Stomach (tissue), 9 donors: ENCODE results near the gene ANAPC7. TPM values are rescaled to one million over a fixed set of nuclear protein-coding genes. Genes with fewer than 3 reads are reported as not detected.
"Not testable (repeated sequence)": the region's sequence is repeated elsewhere in the genome, so short reads cannot be mapped to it uniquely, and the experiment has no call there.

Source experiments
- DNase-seq, 2 donors: peaks; one replicate each; pipeline versions ENCODE4 v3.0.0 to v3.0.0-alpha.2; 2013 to 2019
- H3K27ac ChIP-seq, 5 donors: fragments of 200-600 bp in 4 of 5; sonication (generic) in 4 of 5; one replicate each; pipeline ENCODE4 v1.5.1; 2013 to 2019; ENCODE audit warnings: mild to moderate bottlenecking in 1 of 5, moderate library complexity in 1 of 5
- H3K27me3 ChIP-seq, 3 donors: fragments of 200-600 bp; sonication (generic); one replicate each; pipeline ENCODE4 v1.5.1; 2017 to 2019; ENCODE audit warnings: mixed run types in 1 of 3
- H3K36me3 ChIP-seq, 4 donors: fragments of 200-600 bp; sonication (generic); 1 replicate in 3 of 4; 2 replicates in 1 of 4; pipeline ENCODE4 v1.5.1; 2016 to 2019
- H3K4me1 ChIP-seq, 4 donors: fragments of 200-600 bp; sonication (generic); one replicate each; pipeline ENCODE4 v1.5.1; 2016 to 2019
- H3K4me3 ChIP-seq, 4 donors: fragments of 200-600 bp; sonication (generic) in 3 of 4; one replicate each; pipeline ENCODE4 v1.5.1; 2016 to 2019; ENCODE audit warnings: mild to moderate bottlenecking in 1 of 4
- H3K9me3 ChIP-seq, 4 donors: fragments of 200-600 bp; sonication (generic); one replicate each; pipeline ENCODE4 v1.5.1; 2016 to 2019
- EP300 ChIP-seq: sonication (generic); formaldehyde crosslinking; IDR thresholded peaks from one replicate; pipeline ENCODE4 v1.6.1; 2017; ENCODE audit warnings: antibody characterized with exemption
- POLR2A ChIP-seq, 4 donors: fragments of 450-650 bp; IDR thresholded peaks; one replicate each; pipeline ENCODE4 v1.6.1; 2016; ENCODE audit warnings: antibody characterized with exemption in 4 of 4, control low read depth in 2 of 4, mild to moderate bottlenecking in 1 of 4, moderate library complexity in 1 of 4
- POLR2AphosphoS5 ChIP-seq, 3 donors: sonication (generic); formaldehyde crosslinking; IDR thresholded peaks; one replicate each; pipeline ENCODE4 v1.6.1; 2016; ENCODE audit warnings: antibody characterized with exemption in 3 of 3
- WGBS, 5 donors: extraction: QIAGEN DNeasy Blood & Tissue Kit in 3 of 5; methylation state at CpG; one replicate each; pipeline versions ENCODE4 v1.1.5 to v1.1.7; 2013 to 2018; 5-methylcytosine and 5-hydroxymethylcytosine counted together
- intact Hi-C: fragments of 100-400 bp; cut with DNase I; formaldehyde crosslinking; loops from one replicate; pipeline ENCODE4 v1.15.1; 2023; ENCODE audit warnings: low total_unique reads
- polyA plus RNA-seq, 3 donors: library from polyadenylated mRNA; stranded (reverse); fragments of 200-250 nt; gene quantifications; one replicate each; pipeline ENCODE4 v1.2.3, GENCODE V29; 2013
- total RNA-seq, 5 donors: library from RNA; depleted of rRNA; stranded (reverse); fragments of >200 nt; gene quantifications; one replicate each; pipeline versions ENCODE4 v1.1.0 to v1.2.3, GENCODE V29; 2014 to 2016
- TF ChIP-seq, protein P1 (sequence below), 7 experiments: fragments of 450-650 bp in 4 of 7; fragments of 200-600 bp in 3 of 7; sonication (generic) in 3 of 7; IDR thresholded peaks; one replicate each; pipeline ENCODE4 v1.5.1; 2016 to 2019; ENCODE audit warnings: antibody characterized with exemption in 7 of 7, control low read depth in 2 of 7, mild to moderate bottlenecking in 1 of 7
- donor health status: healthy with polysubstance abuse.
- donor health status: Bipolar disorder and iron deficiency.
- donor health status: healthy.

The ANAPC7 gene
- total and polyA plus RNA-seq, 8 donors = 13.0 to 88.7 (median 45.0) TPM

DNA sequence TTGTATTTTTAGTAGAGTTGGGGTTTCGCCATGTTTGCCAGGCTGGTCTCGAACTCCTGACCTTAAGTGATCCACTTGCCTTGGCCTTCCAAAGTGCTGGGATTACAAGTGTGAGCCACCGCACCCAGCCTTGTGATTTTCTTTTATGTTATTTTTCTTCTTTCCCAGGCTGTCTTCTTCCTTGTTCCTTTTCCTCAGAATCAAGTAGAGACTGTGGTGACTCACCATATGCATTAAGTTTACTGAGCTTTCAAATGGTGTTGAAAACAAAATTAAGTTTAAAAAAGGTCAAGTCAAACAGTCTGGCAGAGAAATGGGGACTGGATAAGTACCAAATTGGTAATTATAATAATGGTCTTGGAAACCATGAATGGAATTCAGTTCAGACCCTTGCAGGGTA lies 40.9 kb upstream of the ANAPC7 start:
- no peak for TF ChIP-seq EP300
- no peak for TF ChIP-seq POLR2AphosphoS5 (IDR thresholded peaks at IDR 0.05)
- no peak for DNase-seq
- no peak overlapping the region for H3K4me3 ChIP-seq
- H3K4me1 ChIP-seq = peaks cover 19 to 43% (median 31%) of the 10 kb centered on the region in 4 donors
- 87 to 98% (median 92%) methylated on average over 3 of the region's 3 CpGs for WGBS, 5 donors
- H3K27ac ChIP-seq = peak overlapping the region in 1 of 5 donors; percentile 1
- intact Hi-C loops = no loop called here
- peaks cover 39 to 84% (median 75%) of the 10 kb centered on the region in 4 donors for H3K36me3 ChIP-seq
- H3K27me3 ChIP-seq = no peaks in the 10 kb centered on the region
- H3K9me3 ChIP-seq = no peaks in the 10 kb centered on the region

DNA sequence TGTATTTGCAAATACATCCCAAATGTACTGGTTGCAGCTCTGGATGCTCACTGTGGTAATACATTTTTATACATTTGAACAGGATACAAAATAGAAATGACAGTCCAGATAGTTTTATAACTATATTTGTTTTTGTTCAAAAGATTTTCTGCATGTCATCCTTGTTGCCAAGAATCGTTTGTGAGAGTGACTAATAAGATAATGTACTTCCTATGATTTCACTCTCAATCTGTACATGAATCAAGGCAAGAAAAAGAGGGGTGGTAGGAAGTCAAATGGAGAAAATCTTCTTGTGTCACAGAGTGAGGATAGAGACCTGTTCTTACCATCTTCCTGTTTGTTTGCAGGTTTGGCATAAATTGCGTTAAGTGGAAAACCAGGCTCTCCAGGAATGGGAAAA lies 32.7 kb upstream of the ANAPC7 start:
- intact Hi-C loops = loop anchor here (10.0 kb wide), 1 partner anchor 341 kb away; no protein-coding TSS in a partner anchor

DNA sequence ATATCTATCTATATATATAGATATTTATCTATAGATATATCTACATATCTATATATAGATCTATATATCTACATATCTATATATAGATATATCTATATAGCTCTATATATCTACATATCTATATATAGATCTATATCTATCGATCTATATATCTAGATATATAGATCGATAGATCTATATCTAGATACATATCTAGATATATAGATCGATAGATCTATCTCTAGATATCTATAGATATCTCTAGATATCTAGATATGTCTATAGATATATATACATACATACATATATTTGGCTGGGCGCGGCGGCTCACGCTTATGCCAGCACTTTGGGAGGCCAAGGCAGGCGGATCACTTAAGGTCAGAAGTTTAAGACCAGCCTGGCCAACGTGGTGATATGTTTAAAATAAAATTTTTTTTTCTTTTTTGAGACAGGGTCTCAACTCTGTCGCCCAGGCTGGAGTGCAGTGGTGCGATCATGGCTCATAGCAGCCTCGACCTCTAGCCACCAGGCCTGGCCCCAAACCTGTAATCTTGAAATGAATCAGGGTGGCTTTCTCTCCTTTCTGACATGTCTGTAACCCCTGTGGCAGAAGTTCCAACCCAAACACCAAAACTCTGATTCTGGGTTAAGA lies 28.6 kb upstream of the ANAPC7 start:
- WGBS, 5 donors = 72 to 83% (median 77%) methylated on average over 12 of the region's 12 CpGs
- no peaks in the 10 kb centered on the region for H3K27me3 ChIP-seq
- peaks cover 0 to 5% (median 2%) of the 10 kb centered on the region in 4 donors for H3K4me1 ChIP-seq
- peak overlapping the region in 4 of 5 donors; percentile 45 to 77 (median 67) for H3K27ac ChIP-seq
- TF ChIP-seq POLR2A (IDR thresholded peaks at IDR 0.05) (no peak), POLR2AphosphoS5 (IDR thresholded peaks at IDR 0.05) (no peak), EP300 (no peak)
- TF ChIP-seq, protein P1, sequence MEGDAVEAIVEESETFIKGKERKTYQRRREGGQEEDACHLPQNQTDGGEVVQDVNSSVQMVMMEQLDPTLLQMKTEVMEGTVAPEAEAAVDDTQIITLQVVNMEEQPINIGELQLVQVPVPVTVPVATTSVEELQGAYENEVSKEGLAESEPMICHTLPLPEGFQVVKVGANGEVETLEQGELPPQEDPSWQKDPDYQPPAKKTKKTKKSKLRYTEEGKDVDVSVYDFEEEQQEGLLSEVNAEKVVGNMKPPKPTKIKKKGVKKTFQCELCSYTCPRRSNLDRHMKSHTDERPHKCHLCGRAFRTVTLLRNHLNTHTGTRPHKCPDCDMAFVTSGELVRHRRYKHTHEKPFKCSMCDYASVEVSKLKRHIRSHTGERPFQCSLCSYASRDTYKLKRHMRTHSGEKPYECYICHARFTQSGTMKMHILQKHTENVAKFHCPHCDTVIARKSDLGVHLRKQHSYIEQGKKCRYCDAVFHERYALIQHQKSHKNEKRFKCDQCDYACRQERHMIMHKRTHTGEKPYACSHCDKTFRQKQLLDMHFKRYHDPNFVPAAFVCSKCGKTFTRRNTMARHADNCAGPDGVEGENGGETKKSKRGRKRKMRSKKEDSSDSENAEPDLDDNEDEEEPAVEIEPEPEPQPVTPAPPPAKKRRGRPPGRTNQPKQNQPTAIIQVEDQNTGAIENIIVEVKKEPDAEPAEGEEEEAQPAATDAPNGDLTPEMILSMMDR (IDR thresholded peaks at IDR 0.05) = no peak
- no peaks in the 10 kb centered on the region for H3K9me3 ChIP-seq
- intact Hi-C loops = loop anchor here (10.0 kb wide), 1 partner anchor 337 kb away; no protein-coding TSS in a partner anchor
- DNase-seq = no peak
- peaks cover 23 to 37% (median 34%) of the 10 kb centered on the region in 4 donors for H3K36me3 ChIP-seq
- H3K4me3 ChIP-seq = peak overlapping the region; percentile 46 to 51 (median 49)

More for the DNA sequence above, 32.7 kb upstream of the ANAPC7 start:
- H3K9me3 ChIP-seq = no peaks in the 10 kb centered on the region
- H3K27me3 ChIP-seq = no peaks in the 10 kb centered on the region
- WGBS, 5 donors = 48 to 60% (median 57%) methylated on average over 2 of the region's 2 CpGs
- peaks cover 43 to 78% (median 75%) of the 10 kb centered on the region in 4 donors for H3K36me3 ChIP-seq
- H3K4me3 ChIP-seq = no peak overlapping the region
- H3K27ac ChIP-seq = no peak overlapping the region
- peaks cover 0 to 1% (median under 1%) of the 10 kb centered on the region in 4 donors for H3K4me1 ChIP-seq
- DNase-seq = no peak
- TF ChIP-seq, protein P1 (IDR thresholded peaks at IDR 0.05) = no peak
- TF ChIP-seq EP300 (no peak), POLR2A (IDR thresholded peaks at IDR 0.05) (no peak), POLR2AphosphoS5 (IDR thresholded peaks at IDR 0.05) (no peak)

DNA sequence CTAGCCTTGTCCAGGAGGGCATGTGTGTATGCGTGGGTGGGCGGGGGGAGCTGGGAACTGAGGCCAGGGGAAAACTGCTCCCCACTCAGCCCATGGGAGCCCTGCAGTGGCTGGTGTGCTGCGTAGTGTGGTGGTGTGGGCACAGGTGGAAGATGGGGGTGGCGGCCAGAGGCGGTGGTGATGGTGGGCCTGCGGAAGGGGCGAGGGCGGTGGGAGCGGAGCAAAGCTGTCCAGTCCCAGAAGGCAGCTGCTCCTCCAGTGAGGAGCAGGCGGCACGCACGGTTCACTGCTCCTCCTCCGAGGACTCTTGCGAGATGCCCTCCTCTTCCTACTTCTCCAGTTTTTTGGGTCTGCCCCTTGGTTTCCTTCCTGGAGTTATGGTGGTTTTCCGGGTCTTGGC lies 26.2 kb upstream of the ANAPC7 start:
- not testable (repeated sequence) for H3K27me3 ChIP-seq, H3K4me3 ChIP-seq, H3K4me1 ChIP-seq, H3K27ac ChIP-seq, H3K9me3 ChIP-seq, DNase-seq
- H3K36me3 ChIP-seq = peaks cover 4 to 13% (median 10%) of the 10 kb centered on the region in 4 donors
- intact Hi-C loops = loop anchor here (10.0 kb wide), 1 partner anchor 335 kb away; no protein-coding TSS in a partner anchor
- WGBS, 5 donors = 92 to 95% (median 93%) methylated on average over 9 to 15 of the region's 15 CpGs

DNA sequence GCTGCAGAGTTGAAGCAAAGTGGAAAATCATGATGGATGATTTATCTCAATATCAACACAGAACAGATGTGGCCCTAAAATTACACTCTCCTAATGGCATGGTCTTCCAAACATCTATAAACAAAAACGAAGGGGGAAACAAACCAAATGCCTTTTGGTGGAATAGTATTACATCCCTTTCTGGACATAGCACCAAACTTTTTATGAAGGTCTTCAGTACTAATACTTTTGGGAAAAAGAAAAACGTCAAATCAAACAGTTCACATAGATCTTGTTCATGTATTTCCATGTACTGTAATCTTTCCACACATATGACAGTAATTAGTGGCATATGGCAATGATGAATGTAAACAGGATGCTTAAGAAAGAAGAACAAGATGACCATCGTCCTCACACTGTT lies 22.9 kb upstream of the ANAPC7 start:
- Histone ChIP-seq H3K27ac (peak overlapping the region in 1 of 5 donors; percentile 18), H3K9me3 (no peaks in the 10 kb centered on the region), H3K4me3 (no peak overlapping the region), H3K4me1 (peaks cover 0 to 5% (median 2%) of the 10 kb centered on the region in 4 donors), H3K36me3 (no peaks in the 10 kb centered on the region), H3K27me3 (no peaks in the 10 kb centered on the region)
- DNase-seq = peak in 1 of 2 donors; percentile 26
- WGBS, 5 donors = 30 to 58% (median 50%) methylated on average over 3 of the region's 3 CpGs
- TF ChIP-seq, protein P1 (IDR thresholded peaks at IDR 0.05) = no peak
- TF ChIP-seq POLR2AphosphoS5 (IDR thresholded peaks at IDR 0.05) = no peak
- TF ChIP-seq EP300 = no peak
- no peak for TF ChIP-seq POLR2A (IDR thresholded peaks at IDR 0.05)
- intact Hi-C loops = no loop called here
